HG02588 (cell line): ENCODE data around the gene SOX5.
A peak's percentile ranks its signal among the peaks of the same experiment; 100 is the strongest.

ENCODE experiments used
- ATAC-seq: cut with Tn5 transposase; IDR thresholded peaks from one replicate; pipeline ENCODE4 v1.9.1; 2021; ENCODE audit warnings: mild to moderate bottlenecking, moderate library complexity; ENCODE audit not compliant: unreplicated experiment

The SOX5 gene

DNA sequence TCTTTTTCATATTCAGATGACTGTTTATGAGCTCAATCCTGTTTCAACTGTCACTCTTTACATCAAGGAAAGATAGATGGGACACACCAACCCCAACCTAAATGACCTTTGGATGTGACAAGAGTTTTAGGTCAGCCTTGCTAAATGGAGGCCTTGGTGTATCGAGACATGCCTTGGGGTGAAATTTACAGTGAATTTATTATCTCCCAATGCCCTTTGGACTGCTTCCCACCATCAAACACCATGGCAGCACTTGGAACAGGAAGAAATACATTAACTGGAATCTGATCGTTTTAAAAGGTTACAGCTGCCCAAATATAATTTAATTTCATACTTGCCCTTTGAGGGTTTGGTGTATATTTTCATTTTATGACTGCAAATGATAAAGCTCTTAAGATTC is 327.6 kb downstream of the SOX5 start:
- no peak for ATAC-seq

DNA sequence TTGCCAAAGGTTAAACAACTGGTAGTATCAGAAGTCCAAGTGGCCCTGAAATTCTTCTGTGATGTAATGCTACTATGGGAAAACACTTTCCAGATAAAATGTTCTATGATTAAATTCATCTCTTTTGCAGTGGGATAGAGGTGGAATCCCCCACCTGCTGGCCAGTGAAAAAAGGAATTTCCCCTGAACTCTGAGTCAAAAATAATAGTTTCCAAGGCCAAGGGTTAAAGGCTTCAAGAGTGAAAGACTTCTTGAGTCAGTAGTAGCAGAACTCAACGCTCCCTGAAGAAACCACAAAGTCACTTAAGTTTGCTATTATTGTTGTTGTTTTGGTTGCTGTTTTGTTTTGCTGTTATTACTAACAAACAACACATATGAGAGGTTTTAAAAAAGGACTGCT is 330.8 kb downstream of the SOX5 start:
- peak; percentile 80 for ATAC-seq

GRCh38 chr12:23617749-23618148 is 331.7 kb downstream of the SOX5 start:
- ATAC-seq: no peak

- ATAC-seq: no peak
Observed at GRCh38 chr12:23614280-23614679, 335.2 kb downstream of the SOX5 start.

- no peak for ATAC-seq
Observed at GRCh38 chr12:23611320-23611719, 338.1 kb downstream of the SOX5 start.

DNA sequence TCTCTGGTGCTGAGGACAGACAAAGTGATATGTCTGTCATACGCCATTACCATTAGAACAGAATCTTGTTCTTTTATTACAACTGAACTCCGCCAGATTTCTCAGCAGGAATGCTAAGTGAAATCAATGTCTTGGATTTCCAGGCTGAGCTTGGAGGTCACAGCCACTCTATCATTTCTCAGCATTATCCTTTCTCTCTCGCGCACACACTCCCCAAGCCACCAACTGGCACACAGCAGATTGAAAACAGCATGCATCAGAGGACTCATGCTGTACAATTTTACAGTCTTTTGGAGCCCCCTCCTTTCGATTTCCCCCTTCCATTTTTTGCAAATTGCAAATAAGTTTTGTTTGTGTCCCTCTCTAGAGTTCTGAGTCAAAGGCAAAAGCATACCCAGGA is 348.6 kb downstream of the SOX5 start:
- ATAC-seq: no peak

DNA sequence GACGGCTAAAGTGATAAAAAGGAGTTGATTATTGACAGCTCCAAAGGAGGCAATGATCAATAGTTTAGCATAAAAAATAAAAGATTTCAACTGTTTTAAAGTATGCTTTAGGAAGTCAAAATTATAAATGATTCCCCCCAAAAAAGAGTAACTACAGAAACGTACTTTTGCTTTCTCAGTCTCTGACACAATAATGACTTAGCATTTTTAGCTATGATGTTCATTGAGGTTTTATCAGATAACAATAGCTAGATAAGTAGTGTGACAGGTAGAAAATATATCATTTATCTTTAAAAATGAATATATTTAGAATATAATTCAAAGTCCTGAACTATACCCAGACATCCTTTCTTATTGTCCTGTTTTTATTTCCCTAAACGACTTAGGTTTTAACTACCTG is 352.9 kb downstream of the SOX5 start:
- no peak for ATAC-seq

DNA sequence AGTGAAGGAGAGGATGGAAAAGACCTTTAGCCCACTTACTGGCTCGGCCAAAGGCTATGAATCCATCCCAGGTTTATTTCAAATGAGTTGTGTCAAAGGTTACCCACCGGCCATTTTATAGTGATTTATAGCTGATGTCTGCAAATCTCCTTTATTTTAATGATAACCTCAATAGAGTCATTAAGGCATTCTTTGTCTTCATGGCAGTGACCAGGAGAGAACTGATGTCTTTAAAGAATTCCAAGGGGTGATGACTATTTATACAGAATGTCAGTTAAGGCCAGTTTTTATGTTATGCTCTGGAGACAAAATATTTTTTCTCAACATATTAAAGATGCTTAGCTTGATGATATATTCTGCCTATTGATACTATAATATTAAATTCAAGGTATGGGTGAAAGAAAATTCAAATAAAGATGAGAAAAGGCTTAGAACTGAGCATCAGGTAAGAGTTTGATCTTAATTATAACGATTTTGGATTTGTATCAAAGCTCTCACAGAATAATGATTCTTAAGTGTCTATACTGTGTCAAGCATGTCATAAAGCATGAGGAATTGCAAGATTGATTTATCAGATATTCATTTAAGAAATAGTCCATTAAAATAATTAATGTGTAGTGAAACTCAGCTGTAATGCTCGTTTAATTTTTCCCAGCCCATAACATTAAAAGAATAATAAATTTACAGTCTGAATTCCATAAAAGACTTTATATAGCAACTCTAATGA is 361.5 kb downstream of the SOX5 start:
- ATAC-seq: no peak

GRCh38 chr12:23585782-23586163 is 363.7 kb downstream of the SOX5 start:
- no peak for ATAC-seq

GRCh38 chr12:23585156-23585781 is 364.2 kb downstream of the SOX5 start:
- ATAC-seq: no peak

DNA sequence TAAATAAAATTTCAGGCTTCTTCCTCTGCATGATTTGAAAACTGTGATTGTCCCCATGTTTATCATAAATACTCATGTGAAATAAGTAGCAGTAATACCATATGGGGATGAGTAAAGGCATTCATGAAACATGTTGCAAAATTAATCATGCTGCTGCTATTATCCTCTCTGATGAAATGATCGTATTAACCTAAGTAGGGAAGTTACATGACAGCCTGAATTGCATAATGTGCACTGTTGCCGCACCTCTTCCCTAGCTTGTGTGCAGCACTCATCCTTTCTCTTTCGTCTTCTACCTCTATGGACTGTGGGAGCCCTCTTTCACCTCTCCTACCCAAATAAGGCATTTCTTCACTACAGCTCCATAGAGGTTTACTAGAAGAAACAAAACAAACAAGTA is 367.6 kb downstream of the SOX5 start:
- no peak for ATAC-seq

DNA sequence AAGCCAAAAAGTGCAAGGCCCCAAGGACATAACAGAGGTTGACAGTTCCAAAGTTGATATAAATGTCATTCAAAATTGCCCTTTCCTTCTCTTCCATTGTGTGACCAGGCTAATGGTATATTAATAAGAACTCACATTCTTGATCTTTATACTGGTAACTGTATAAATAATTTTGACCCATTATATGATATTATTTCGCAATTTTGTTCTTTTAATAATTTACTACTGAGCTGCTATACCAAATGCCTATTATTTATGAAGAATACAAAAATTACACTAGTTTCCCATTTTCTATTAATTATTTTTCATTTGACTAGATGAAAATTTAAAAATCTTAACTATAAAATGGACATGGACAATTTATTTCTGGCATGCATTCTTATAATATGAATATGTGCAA is 370.2 kb downstream of the SOX5 start:
- no peak for ATAC-seq

DNA sequence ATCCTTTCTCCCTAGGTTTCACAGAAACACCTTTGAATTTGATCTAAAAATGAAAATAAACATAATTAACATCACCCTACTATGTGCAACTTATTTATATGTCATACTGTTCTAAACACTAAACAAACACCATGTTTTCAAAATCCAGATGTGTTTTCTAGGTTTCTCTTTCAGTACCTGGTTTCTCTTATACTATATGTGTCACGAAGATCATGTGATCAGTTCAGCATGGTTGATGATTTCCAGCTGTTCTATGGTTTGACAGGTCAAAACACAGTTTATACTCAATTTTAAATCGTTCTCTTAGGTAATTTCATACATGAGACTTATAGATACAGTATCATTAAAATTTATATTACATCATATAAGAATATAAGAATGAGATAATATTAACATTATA is 373.1 kb downstream of the SOX5 start:
- peak; percentile 85 for ATAC-seq

DNA sequence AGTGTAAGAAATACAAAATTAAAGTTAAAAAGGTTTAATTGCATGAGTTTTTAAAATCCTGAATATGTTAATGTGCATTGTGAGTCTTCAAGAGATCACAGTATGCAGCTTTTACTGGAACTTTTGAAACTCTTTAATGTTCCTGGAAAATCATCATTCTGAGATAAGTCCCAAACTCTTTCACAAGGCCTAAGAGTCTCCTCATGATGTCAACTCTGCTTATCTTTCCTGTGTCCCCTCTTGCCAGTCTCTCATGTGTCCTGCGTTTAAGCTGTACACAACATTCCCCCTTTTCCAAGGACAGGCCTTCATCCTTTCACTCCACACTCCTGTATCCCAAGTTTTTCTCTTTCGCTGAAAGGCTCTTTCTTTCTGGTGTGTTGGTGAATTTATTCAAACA is 380.1 kb downstream of the SOX5 start:
- ATAC-seq: no peak

DNA sequence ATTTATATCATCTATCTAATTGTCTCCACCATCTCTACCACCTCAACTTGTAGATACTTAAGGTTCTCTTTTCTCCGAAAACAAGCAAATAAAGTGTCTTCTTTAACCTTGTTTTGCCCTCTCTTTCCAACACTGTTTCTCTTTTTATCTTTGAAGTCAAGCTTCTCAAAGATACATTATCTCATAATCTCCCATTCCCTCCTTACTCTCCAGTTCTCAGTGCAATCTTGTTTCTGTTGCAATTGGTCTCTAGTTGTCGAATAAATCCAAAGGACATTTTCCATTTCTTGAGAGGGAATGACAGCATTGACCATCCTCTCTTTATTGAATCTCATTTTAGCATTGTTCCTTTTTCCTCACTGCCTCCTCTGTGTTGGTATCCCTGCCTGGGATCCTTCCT is 383.3 kb downstream of the SOX5 start:
- no peak for ATAC-seq

DNA sequence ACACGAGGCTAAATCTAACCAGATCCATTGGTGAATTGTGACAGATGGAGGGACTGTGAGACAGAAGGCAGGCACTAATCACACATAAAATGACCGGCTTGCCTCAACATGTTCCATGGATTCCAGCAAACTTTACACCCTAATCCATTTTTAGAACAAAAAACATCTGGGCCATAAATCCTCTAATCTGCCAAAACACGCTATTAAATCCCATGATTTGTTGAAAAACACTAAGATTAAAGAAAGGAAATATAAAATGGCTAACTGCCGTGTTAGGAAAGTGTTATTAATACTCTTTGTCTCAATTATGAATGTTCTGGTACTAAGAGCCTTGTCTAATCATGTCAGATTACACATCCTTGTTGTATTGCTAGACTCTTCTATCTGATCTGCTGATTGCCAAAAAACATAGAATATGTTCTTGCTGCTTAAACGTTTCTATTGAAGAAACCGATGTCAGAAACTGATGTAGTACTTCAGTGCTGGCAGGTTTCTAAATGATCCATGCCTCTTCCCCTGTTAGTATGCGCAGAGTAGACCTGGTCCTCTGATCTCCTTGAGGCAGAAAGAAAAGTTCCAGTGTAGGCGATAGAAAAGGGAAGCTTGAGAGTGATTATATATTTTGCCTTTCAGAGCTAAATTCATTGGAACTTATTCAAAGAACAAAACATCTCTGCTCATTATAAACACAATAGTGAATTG is 384.9 kb downstream of the SOX5 start:
- ATAC-seq: no peak

DNA sequence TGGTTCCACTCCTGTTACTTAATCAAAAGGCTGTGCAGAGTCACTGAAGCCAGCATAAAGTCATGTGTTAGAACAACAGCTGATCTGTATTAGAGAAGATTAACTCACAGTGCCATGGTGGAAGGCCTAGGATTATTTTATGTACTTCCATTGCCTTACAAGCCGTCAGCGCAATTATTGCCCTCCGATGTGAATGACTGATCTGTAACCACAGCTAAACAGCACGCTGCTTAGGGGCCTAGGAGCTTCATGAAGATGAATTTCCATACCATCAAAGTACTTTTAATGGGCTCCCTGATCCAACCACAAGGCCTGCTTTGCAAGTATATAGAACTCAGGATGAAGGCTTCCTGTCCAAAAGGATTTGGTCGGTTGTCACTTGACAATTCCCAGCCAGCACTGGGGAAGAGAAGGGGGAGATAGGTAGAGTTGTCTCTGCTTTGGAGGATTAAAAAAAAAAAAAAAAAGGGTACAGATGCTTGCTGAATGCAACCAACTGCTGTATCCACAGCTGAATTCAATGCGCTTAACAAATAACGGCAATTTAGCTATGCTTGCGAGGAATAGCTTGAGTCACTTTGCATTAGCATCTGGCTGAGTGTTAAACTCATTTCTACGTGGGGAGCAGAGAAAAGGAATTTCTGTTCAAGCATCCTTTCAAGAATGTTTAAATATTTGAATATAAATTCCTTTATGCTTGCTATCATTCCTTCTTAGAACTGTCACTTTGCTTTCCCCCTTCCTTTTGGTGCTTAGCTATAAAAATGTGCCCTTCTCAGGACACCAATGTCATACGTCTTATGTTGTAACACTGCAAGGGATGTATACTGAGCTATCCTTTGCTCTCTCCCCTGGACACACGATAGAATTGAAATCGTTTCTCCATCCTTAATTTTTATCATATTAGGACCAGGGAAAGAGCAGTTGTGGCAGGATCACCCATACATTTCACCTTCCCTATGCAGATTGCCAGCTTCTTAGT is 387.8 kb downstream of the SOX5 start:
- ATAC-seq: no peak

DNA sequence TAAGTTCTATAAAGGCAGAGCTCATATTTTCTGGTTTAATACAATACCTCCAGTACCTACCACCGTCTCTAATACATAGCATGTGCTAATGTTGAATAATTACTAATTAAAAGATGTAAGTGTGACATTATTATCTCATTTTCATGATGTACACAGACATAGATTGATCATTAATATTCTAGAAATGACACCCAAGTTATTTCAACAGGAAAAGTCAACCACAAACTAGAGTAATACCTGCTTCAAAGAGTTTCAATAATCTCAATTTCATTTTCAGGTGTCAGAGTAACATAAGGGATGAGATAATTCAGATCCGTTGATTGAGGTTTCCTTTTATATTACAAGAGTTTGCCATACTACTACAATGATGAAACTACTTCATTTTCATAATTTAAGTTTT is 388.9 kb downstream of the SOX5 start:
- peak; percentile 86 for ATAC-seq

DNA sequence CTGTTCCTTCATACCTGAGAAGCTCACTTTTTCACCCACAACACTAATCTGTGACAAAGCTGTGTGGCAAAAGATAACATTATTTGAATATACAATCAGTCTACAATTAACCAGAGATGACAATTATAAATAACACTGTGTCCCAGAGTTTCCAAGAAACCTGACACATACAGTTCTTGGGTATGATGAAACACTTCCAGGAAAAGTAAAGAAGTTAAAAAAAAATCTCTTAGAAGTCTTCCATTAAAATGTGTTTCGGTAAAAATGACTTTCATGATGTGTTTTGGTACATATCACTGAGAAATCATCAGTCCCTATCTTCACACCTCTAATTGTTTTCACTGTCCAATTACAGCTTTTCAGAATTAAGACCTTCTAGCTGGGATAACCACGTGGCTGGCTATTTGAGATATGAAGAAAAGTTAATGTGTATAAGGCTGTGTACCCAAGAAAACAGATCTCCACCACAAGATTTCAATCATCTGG is 390.2 kb downstream of the SOX5 start:
- ATAC-seq: no peak

- ATAC-seq: no peak
Observed at GRCh38 chr12:23556661-23557060, 392.8 kb downstream of the SOX5 start.

DNA sequence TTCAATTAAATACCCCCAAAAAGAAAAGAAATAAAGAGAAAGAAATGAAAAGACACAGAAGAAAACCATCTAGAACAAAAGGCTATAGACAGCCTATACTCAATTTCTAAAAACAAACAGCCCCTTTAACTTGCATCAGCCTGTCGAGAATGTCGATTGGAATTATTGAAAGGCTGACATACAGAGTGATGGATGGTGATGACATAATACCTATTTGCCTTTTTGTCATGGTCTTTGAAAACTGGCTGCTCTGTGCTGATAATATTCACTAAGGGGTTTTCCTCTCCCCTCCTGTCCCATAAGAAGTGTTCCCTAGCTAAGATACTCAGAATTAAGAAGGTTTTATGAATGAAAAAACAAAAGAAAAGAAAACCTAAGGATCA is 393.7 kb downstream of the SOX5 start:
- no peak for ATAC-seq
